RWPE2 (cell line): ENCODE results near the gene WDR46.

Source experiments
- ATAC-seq: fragments of 200-7000 bp; cut with Tn5 transposase; 3 replicates; pipeline ENCODE4 v1.9.1; 2021; ENCODE audit warnings: low read depth
- DNase-seq: peaks from one replicate; pipeline ENCODE4 v3.0.0-alpha.2; 2020; ENCODE audit warnings: low spot score
- H3K27ac ChIP-seq: fragments of 450-650 bp; 2 replicates; pipeline ENCODE4 v1.5.1; 2017; ENCODE audit warnings: mild to moderate bottlenecking; ENCODE audit not compliant: poor library complexity, severe bottlenecking
- H3K27me3 ChIP-seq: fragments of 250-450 bp; sonication (Bioruptor Pico); 2 replicates; pipeline ENCODE4 v1.5.1; 2021; ENCODE audit warnings: mild to moderate bottlenecking, moderate library complexity; ENCODE audit not compliant: insufficient read depth, poor library complexity, severe bottlenecking
- H3K36me3 ChIP-seq: fragments of 250-450 bp; sonication (Bioruptor Pico); 2 replicates; pipeline ENCODE4 v1.5.1; 2020; ENCODE audit warnings: low read depth, mild to moderate bottlenecking, moderate library complexity
- H3K4me1 ChIP-seq: fragments of 250-450 bp; sonication (Bioruptor Pico); 2 replicates; pipeline ENCODE4 v1.5.1; 2021; ENCODE audit warnings: mild to moderate bottlenecking, moderate library complexity; ENCODE audit not compliant: insufficient read depth, poor library complexity, severe bottlenecking
- H3K4me3 ChIP-seq: fragments of 250-450 bp; sonication (Bioruptor Pico); 2 replicates; pipeline ENCODE4 v1.5.1; 2021; ENCODE audit warnings: mild to moderate bottlenecking, moderate library complexity; ENCODE audit not compliant: severe bottlenecking
- H3K9me3 ChIP-seq: fragments of 250-450 bp; sonication (Bioruptor Pico); 2 replicates; pipeline ENCODE4 v1.5.1; 2021; ENCODE audit warnings: mild to moderate bottlenecking, moderate library complexity; ENCODE audit not compliant: severe bottlenecking
- TF ChIP-seq, protein P1 (sequence below): fragments of 450-650 bp; IDR thresholded peaks from one replicate; pipeline ENCODE4 v1.5.1; 2017; ENCODE audit warnings: mild to moderate bottlenecking, moderate library complexity; ENCODE audit not compliant: poor library complexity, severe bottlenecking

Gene WDR46

DNA sequence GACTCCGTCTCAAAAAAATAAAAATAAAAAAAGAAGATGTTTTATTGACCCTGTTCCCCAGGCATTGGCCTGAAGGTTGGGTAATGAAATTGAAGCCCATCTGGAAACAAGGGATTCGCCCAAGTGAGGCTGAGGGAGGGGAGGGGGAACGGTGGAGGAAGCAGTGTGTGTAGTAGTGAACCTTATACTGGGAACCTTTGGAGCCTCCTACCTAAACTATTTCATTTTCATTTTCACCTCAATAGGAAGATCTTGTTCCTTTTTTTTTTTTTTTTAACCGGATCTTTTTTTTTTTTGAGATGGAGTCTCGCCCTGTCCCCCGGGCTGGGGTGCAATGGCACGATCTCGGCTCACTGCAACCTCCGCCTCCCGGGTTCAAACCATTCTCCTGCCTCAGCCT lies 41.7 kb upstream of the WDR46 start:
- ATAC-seq (no peak), DNase-seq (no peak)
- no peaks in the 10 kb centered on the region for H3K9me3 ChIP-seq
- no peak overlapping the region for H3K27ac ChIP-seq
- TF ChIP-seq, protein P1, sequence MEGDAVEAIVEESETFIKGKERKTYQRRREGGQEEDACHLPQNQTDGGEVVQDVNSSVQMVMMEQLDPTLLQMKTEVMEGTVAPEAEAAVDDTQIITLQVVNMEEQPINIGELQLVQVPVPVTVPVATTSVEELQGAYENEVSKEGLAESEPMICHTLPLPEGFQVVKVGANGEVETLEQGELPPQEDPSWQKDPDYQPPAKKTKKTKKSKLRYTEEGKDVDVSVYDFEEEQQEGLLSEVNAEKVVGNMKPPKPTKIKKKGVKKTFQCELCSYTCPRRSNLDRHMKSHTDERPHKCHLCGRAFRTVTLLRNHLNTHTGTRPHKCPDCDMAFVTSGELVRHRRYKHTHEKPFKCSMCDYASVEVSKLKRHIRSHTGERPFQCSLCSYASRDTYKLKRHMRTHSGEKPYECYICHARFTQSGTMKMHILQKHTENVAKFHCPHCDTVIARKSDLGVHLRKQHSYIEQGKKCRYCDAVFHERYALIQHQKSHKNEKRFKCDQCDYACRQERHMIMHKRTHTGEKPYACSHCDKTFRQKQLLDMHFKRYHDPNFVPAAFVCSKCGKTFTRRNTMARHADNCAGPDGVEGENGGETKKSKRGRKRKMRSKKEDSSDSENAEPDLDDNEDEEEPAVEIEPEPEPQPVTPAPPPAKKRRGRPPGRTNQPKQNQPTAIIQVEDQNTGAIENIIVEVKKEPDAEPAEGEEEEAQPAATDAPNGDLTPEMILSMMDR = no peak
- no peak overlapping the region for H3K4me3 ChIP-seq
- H3K27me3 ChIP-seq = no peaks in the 10 kb centered on the region
- H3K4me1 ChIP-seq = no peaks in the 10 kb centered on the region
- H3K36me3 ChIP-seq = no peaks in the 10 kb centered on the region

DNA sequence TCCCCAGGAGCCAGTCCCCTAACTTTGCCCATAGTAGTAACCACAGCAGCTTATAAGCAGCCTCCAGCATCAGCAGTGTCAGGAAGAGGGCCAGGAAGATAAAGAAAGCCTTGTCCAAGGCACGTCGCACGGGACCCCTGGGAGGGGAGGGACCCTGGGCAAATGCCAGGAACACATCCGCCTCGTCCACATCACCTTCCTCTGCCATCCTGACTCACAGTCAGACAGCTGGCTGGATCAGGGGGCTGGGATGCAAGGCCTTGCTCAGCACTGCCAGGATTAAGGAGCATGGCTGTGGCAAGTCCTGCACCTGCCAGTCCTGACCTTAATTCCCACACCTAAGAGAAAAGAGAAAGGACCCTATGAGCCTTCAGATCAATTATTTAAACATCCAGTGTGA lies 40.0 kb upstream of the WDR46 start:
- Histone ChIP-seq H3K27ac (no peak overlapping the region), H3K9me3 (no peaks in the 10 kb centered on the region), H3K4me3 (no peak overlapping the region), H3K4me1 (peaks cover under 1% of the 10 kb centered on the region), H3K27me3 (no peaks in the 10 kb centered on the region), H3K36me3 (no peaks in the 10 kb centered on the region)
- TF ChIP-seq, protein P1 = no peak
- DNase-seq (no peak), ATAC-seq (peak; percentile 56; the same call in 2 of the 3 replicates)

DNA sequence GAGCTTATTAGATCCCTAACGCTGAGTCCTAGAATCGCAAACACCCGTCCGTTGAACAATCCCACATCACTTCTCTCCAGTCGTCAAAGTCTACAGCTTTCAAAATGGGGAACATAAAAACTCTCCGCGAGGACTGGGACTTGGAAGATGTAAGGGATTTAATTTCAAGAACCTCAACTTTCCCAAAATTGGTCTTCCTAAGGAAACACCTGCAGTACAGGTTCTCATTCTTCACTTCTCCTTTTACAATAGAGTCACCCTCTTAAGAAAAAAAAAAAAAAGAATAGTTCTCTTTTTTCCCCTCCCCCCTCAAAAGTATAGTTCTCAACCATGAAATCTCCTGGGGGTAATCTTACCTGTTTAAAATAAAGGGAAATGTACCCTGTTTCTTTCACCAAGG lies 35.1 kb upstream of the WDR46 start:
- Histone ChIP-seq H3K9me3 (no peaks in the 10 kb centered on the region), H3K4me3 (peak overlapping the region; percentile 39), H3K4me1 (peaks cover 25% of the 10 kb centered on the region), H3K36me3 (peaks cover 23% of the 10 kb centered on the region), H3K27me3 (no peaks in the 10 kb centered on the region), H3K27ac (peak overlapping the region; percentile 82)
- no peak for DNase-seq
- ATAC-seq = no peak
- TF ChIP-seq, protein P1 = no peak

DNA sequence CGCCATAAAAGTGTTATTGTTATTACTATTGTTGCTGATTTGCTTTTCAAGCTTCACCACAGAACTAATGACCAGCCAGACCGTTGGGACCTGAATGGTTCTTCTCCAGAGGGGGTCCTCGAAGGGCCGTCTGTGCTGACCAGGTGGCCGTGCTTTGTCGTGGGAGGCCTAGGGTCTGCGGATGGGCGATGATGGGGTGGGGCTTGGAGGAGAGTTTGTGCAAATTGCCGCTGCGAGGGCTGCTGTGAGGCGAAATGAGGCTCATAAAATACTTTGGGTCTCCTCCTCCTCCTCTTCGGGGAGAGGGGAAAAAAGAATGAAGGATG lies 34.5 kb upstream of the WDR46 start:
- Histone ChIP-seq H3K4me1 (peaks cover 25% of the 10 kb centered on the region), H3K36me3 (peaks cover 29% of the 10 kb centered on the region), H3K27ac (peak overlapping the region; percentile 82), H3K4me3 (peak overlapping the region; percentile 39), H3K27me3 (no peaks in the 10 kb centered on the region), H3K9me3 (no peaks in the 10 kb centered on the region)
- TF ChIP-seq, protein P1 = no peak
- ATAC-seq (no peak), DNase-seq (no peak)

DNA sequence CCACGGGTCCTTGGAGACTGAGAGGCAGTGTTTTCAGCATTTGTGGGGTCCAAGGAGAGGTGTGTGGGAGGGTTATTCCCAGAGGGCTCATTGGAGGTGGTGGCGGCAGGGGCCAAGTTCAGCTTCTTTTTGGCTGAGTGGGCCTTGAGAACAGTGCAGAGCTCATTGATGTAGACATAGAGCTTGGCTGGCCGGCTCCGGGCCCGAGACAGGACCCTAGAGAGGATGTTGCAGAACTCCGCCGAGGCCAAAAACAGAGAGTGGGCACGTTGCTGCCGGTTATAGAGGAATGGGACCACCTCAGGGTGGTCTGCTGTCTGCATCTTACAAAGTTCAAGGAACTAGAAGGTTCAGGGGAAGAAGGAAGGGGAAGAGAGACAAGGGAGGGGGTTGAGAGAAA lies 32.2 kb upstream of the WDR46 start:
- Histone ChIP-seq H3K27ac (peak overlapping the region; percentile 82), H3K27me3 (no peaks in the 10 kb centered on the region), H3K4me1 (peaks cover 29% of the 10 kb centered on the region), H3K9me3 (no peaks in the 10 kb centered on the region), H3K4me3 (no peak overlapping the region), H3K36me3 (peaks cover 31% of the 10 kb centered on the region)
- TF ChIP-seq, protein P1 = no peak
- DNase-seq = no peak
- no peak for ATAC-seq
